Retinal pigment epithelial cell (primary cell): ENCODE data around the gene RPL37A.
"Not testable (repeated sequence)": the region's sequence is repeated elsewhere in the genome, so short reads cannot be mapped to it uniquely, and the experiment has no call there.

Source experiments
- DNase-seq: peaks from one replicate; pipeline ENCODE4 v3.0.0-alpha.2; 2010; ENCODE audit warnings: low read depth
- H3K4me3 ChIP-seq: 2 replicates; pipeline ENCODE4 v1.5.1; 2011; ENCODE audit warnings: mild to moderate bottlenecking, low read length, control low read depth, moderate library complexity
- TF ChIP-seq, protein P1 (sequence below): conservative IDR thresholded peaks from 2 replicates; pipeline ENCODE4 v1.5.1; 2011; ENCODE audit warnings: low read depth, low read length, control low read depth, inconsistent platforms

Gene RPL37A

DNA sequence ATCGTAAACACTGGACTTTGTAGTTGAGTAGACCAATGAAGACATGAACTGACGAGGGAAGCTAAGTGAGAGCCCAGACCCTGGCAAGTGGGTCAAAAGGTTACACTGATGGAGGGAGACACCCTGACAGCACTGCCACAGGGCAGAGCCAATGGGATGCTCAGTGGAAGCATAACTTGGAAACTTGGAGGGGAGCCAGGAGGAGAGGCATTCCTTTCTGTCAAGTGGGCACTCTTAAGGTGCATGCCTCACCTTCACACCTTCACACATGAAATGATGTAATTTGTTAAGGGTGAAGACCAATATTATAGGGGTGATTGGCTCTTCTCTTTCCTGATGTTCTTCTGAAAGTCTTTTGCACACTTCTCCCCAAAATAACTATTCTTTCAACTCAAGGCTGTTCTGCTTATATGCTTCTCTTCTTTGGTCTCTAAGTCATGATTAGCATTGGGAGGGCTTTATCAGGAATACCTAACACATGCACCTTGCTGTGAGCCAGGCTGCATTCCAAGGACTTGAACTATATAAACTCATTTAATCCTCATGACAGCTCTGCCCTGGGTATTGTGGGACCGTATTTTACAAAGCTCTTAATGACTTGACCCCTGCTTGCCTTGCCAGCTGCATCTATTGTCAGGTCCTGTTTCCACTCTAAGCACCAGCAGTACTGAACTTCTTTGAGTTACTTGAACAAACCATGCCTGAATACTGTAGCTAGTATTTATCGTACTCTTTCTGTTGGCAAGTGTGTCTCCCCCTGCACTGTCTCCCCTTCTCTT lies 19.0 kb downstream of the RPL37A start:
- H3K4me3 ChIP-seq, result no peak overlapping the region
- no peak for DNase-seq
- TF ChIP-seq, protein P1, sequence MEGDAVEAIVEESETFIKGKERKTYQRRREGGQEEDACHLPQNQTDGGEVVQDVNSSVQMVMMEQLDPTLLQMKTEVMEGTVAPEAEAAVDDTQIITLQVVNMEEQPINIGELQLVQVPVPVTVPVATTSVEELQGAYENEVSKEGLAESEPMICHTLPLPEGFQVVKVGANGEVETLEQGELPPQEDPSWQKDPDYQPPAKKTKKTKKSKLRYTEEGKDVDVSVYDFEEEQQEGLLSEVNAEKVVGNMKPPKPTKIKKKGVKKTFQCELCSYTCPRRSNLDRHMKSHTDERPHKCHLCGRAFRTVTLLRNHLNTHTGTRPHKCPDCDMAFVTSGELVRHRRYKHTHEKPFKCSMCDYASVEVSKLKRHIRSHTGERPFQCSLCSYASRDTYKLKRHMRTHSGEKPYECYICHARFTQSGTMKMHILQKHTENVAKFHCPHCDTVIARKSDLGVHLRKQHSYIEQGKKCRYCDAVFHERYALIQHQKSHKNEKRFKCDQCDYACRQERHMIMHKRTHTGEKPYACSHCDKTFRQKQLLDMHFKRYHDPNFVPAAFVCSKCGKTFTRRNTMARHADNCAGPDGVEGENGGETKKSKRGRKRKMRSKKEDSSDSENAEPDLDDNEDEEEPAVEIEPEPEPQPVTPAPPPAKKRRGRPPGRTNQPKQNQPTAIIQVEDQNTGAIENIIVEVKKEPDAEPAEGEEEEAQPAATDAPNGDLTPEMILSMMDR, result no peak

DNA sequence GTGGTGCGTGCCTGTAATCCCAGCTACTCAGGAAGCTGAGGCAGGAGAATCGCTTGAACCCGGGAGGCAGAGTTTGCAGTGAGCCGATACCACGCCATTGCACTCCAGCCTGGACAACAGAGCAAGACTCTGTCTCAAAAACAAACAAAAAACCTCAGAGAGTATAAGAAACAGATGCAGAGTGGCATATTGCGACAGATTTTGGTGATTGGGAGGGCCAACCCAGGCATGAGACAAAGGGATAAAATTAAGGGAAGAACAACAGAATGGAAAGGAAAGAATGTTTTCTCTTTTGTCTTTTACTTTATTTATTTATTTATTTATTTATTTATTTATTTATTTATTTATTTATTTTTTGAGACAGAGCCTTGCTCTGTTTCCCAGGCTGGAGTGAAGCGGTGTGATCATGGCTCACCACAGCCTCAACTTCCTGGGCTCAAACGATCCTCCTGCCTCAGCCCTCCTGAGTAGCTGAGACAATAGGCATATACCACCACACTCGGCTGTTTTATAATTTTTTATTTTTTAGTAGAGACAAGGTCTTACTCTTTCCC lies 20.0 kb downstream of the RPL37A start:
- not testable (repeated sequence) for H3K4me3 ChIP-seq, DNase-seq

DNA sequence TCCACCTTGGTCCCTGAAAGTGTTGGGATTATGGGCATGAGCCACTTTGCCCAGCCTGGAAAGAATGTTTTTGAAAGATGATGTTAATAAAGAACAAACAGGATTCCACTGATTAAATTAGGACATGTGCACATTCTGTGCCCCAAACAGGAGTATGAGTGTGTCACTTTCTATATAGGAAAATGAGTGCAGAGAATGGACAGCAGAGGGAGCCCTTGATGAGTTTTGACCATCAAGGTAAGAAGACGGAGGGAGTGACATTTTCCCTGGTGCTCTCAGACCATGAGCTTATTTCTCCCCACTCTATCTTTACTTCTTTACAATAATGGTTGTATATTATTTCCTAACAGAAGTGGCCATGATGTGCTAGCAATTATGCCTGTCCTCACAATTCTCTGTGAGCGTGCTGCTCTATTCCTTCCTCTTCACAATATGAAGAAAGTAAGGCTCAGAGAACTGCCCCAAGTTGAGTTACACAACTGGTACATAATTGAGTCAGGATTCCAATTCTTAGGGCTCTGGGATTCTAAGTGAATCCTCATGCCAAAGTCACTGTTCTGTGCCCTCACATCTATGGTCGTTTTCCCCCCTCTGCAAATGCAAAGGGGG lies 20.6 kb downstream of the RPL37A start:
- H3K4me3 ChIP-seq, result no peak overlapping the region
- TF ChIP-seq, protein P1, result peak; percentile 72
- no peak for DNase-seq

DNA sequence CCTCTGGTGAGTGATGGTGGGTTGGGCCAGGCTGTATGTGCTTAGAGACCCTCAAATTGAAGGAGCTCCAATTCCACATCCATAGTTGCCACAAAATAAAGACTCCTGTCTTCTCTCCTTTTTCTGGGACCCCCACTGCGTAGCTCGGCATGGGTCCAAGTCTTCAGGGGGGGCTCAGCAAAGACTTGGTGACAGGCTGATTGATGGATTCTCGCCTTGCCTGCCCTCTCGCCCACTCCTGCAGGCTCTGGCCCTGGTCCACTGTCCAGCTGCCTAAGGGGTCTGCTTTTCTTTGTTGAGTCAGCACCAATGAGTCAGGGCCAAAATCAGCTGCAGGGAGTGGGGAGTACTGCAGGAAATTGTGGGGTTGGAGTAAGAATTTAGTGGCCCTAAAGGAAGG lies 21.5 kb downstream of the RPL37A start:
- TF ChIP-seq, protein P1, result no peak
- no peak for DNase-seq
- no peak overlapping the region for H3K4me3 ChIP-seq

DNA sequence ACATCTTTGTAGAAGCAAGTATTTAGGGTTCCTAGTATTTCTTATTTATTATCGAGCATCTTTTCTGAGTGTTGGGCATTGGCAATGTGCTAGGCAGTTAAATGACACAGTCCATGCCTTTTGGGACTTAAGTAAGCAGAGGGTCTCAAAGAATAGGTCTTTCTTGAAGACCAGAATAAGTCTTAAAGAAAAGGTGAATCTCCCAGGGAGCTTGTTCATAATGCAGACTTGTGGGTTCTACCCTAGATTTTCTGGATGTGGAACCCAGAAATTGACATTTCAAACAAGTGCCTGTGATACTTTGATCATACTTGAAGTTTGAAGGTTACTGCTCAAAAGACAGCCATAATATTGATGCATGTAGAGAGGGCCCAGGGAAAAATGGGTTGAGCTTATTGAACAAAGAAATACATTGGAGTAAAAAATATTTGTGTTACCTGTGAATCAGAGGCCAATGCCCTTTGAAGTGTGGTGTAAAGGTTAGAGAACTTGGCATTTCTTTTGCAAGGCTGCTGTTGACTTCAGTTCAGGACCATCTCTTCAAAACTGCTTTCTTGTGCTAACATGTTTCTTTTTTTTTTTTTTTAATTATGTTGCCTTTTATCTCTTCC lies 24.4 kb downstream of the RPL37A start:
- TF ChIP-seq, protein P1, result no peak
- no peak overlapping the region for H3K4me3 ChIP-seq
- no peak for DNase-seq

DNA sequence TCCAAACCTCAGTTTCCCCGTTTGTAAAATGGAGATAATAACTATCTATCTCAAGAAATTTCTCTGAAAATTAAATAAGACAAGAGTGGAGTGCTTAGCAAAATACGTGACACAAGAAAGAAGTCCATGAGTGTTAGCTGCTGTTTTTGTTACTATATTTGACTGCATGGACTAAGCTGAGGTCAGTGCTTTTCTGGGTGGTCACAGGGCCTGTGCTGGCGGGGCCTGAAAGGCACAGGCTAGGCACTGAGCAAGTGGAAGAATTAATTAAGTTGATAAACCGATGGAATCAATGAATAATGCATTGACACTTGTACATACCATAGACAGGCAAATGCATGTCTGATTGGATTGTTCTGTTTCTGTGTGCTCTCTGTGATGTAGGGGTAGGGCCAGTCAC lies 27.3 kb downstream of the RPL37A start:
- TF ChIP-seq, protein P1, result no peak
- no peak for DNase-seq
- H3K4me3 ChIP-seq, result no peak overlapping the region

DNA sequence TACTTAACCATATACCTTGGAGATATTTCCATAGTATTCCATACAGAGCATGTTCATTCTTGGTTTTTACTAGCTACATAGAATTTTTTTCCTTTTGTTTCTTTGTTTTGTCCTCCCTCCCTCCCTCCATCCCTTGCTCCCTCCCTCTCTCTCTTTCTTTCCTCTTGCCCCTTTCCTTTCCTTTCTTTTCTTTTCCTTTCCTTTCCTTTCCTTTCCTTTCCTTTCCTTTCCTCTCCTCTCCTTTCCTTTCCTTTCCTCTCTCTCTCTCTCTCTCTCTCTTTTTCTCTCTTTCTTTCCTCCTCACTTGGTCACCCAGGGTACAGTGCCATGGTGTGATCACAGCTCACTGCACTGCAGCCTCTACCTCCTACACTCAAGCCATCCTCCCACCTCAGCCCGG lies 28.3 kb downstream of the RPL37A start:
- TF ChIP-seq, protein P1, result no peak
- no peak for DNase-seq
- no peak overlapping the region for H3K4me3 ChIP-seq
